B cell (primary cell): ENCODE results near the gene DCHS2. TPM values are rescaled to one million over a fixed set of nuclear protein-coding genes. Genes with fewer than 3 reads are reported as not detected.
A peak's percentile ranks its signal among the peaks of the same experiment; 100 is the strongest.

ENCODE experiments used
- ATAC-seq: fragments of 200-7000 bp; cut with Tn5 transposase; one replicate; pipeline ENCODE4 v1.10.0; 2021; ENCODE audit warnings: low read depth, mild to moderate bottlenecking, moderate number of reproducible peaks, moderate library complexity
- CTCF ChIA-PET: fragments of 350-600 bp; sonication (Branson Sonifier 250); formaldehyde crosslinking; loops from one replicate; lab custom pipeline; 2021; ENCODE audit warnings: antibody characterized with exemption, inconsistent platforms; lab: Charles Lee
- POLR2A ChIA-PET: fragments of 350-600 bp; sonication (Branson Sonifier 250); formaldehyde crosslinking; loops from one replicate; lab custom pipeline; 2021; ENCODE audit warnings: antibody characterized with exemption; lab: Charles Lee
- DNase-seq: peaks from one replicate; pipeline ENCODE4 v3.0.0; 2013
- H2AFZ ChIP-seq: 2 replicates; pipeline ENCODE4 v1.6.1; 2012; ENCODE audit warnings: mild to moderate bottlenecking, low read depth, low read length; ENCODE audit not compliant: insufficient read depth, poor library complexity, severe bottlenecking
- H3K27ac ChIP-seq, 2 donors: 1 replicate in 1 of 2; 2 replicates in 1 of 2; pipeline ENCODE4 v1.5.1; 2012 to 2013; ENCODE audit warnings: low read length in 2 of 2, mild to moderate bottlenecking in 2 of 2, moderate library complexity in 1 of 2
- H3K27me3 ChIP-seq, 4 experiments: fragments of 200-600 bp in 1 of 4; sonication (generic) in 1 of 4; replicated peaks in 1 of 4; 1 replicate in 2 of 4; 2 replicates in 2 of 4; pipeline versions ENCODE4 v1.6.1 to v1.7.0; 2013 to 2016; ENCODE audit warnings: low read length in 3 of 4, mild to moderate bottlenecking in 2 of 4, mixed read lengths in 1 of 4, moderate library complexity in 1 of 4; ENCODE audit not compliant: insufficient read depth in 4 of 4, control insufficient read depth in 3 of 4; ENCODE audit errors: control extremely low read depth in 1 of 4
- H3K36me3 ChIP-seq, 2 experiments: replicated peaks in 1 of 2; 1 replicate in 1 of 2; 2 replicates in 1 of 2; pipeline versions ENCODE4 v1.6.1 to v1.7.1; 2013; ENCODE audit warnings: low read length in 1 of 2; ENCODE audit not compliant: insufficient read depth in 2 of 2, control insufficient read depth in 1 of 2; ENCODE audit errors: control extremely low read depth in 1 of 2, extremely low read depth in 1 of 2
- H3K4me1 ChIP-seq, 2 donors: fragments of 200-600 bp in 1 of 2; sonication (generic) in 1 of 2; 1 replicate in 1 of 2; 2 replicates in 1 of 2; pipeline versions ENCODE4 v1.5.1 to v1.6.1; 2013 to 2017; ENCODE audit warnings: low read length in 2 of 2; ENCODE audit not compliant: control insufficient read depth in 2 of 2, insufficient read depth in 2 of 2
- H3K4me2 ChIP-seq: replicated peaks from 2 replicates; pipeline ENCODE3; 2012; ENCODE audit warnings: mild to moderate bottlenecking, low read depth, low read length; ENCODE audit not compliant: poor library complexity, severe bottlenecking
- H3K4me3 ChIP-seq, 5 experiments: fragments of 200-600 bp in 1 of 5; sonication (generic) in 1 of 5; 1 replicate in 3 of 5; 2 replicates in 2 of 5; pipeline versions ENCODE4 v1.5.1 to v1.7.0; 2011 to 2016; ENCODE audit warnings: low read length in 4 of 5, mild to moderate bottlenecking in 4 of 5, low read depth in 2 of 5, control low read depth in 1 of 5, moderate library complexity in 1 of 5; ENCODE audit not compliant: insufficient read depth in 1 of 5; ENCODE audit errors: control extremely low read depth in 1 of 5, extremely low read depth in 1 of 5
- H3K79me2 ChIP-seq: fragments of 200-600 bp; sonication (generic); one replicate; pipeline ENCODE4 v1.6.0; 2016; ENCODE audit warnings: low read length; ENCODE audit not compliant: control insufficient read depth, insufficient read depth
- H3K9ac ChIP-seq: fragments of 200-600 bp; sonication (generic); 2 replicates; pipeline ENCODE4 v1.6.1; 2017; ENCODE audit warnings: mild to moderate bottlenecking, low read length, moderate library complexity
- H3K9me3 ChIP-seq, 3 donors: one replicate each; pipeline versions ENCODE4 v1.6.1 to v1.7.1; 2013; ENCODE audit warnings: low read length in 2 of 3; ENCODE audit not compliant: control insufficient read depth in 2 of 3, insufficient read depth in 1 of 3; ENCODE audit errors: control extremely low read depth in 1 of 3
- H4K20me1 ChIP-seq: 2 replicates; pipeline ENCODE4 v1.6.0; 2012; ENCODE audit warnings: mild to moderate bottlenecking, low read length; ENCODE audit not compliant: insufficient read depth, control insufficient read depth, poor library complexity, severe bottlenecking
- H3K27ac Mint-ChIP-seq: one replicate; pipeline ENCODE4 v1.8.0; 2021; ENCODE audit warnings: mixed read lengths
- H3K27me3 Mint-ChIP-seq: one replicate; pipeline ENCODE4 v1.8.0; 2021; ENCODE audit warnings: mixed read lengths
- H3K4me1 Mint-ChIP-seq: one replicate; pipeline ENCODE4 v1.8.0; 2021; ENCODE audit warnings: mixed read lengths
- H3K4me3 Mint-ChIP-seq: one replicate; pipeline ENCODE4 v1.8.0; 2021; ENCODE audit warnings: mixed read lengths
- H3K9me3 Mint-ChIP-seq: one replicate; pipeline ENCODE4 v1.8.0; 2022; ENCODE audit warnings: mixed read lengths; ENCODE audit not compliant: insufficient read depth
- CTCF ChIP-seq: fragments of 200-600 bp; IDR thresholded peaks from one replicate; pipeline ENCODE4 v1.8.0; 2022; ENCODE audit warnings: antibody characterized with exemption, mild to moderate bottlenecking
- EZH2 ChIP-seq: IDR thresholded peaks from 2 replicates; pipeline ENCODE4 v1.6.1; 2012; ENCODE audit warnings: borderline replicate concordance, low read depth, mild to moderate bottlenecking, moderate library complexity, low read length; ENCODE audit not compliant: insufficient read depth, poor library complexity, severe bottlenecking
- WGBS: methylation state at CpG from one replicate; pipeline ENCODE4 v1.1.5; 2013; ENCODE audit warnings: missing lambda C conversion rate; ENCODE audit not compliant: insufficient coverage; 5-methylcytosine and 5-hydroxymethylcytosine counted together
- intact Hi-C: fragments of 100-400 bp; cut with micrococcal nuclease; formaldehyde crosslinking; loops from one replicate; pipeline ENCODE4 v1.10.0; 2022
- polyA plus RNA-seq: library from polyadenylated mRNA; depleted of rRNA; stranded (reverse); fragments of >200 nt; gene quantifications from 2 replicates; pipeline ENCODE4 v1.2.3, GENCODE V29; 2012
- total RNA-seq, 2 donors: library from RNA; stranded (reverse); fragments of 120-200 nt in 1 of 2; gene quantifications; 1 replicate in 1 of 2; 2 replicates in 1 of 2; pipeline versions ENCODE4 v1.2.3 to v1.2.4, GENCODE V29; 2013 to 2022

The DCHS2 gene
- total and polyA plus RNA-seq, 2 donors (not counting 1 experiment from before 2014, with no cell fraction given) = 0.02 to 0.06 TPM

GRCh38 chr4:154349829-154350228 lies 141.8 kb downstream of the DCHS2 start:
- H3K9me3 ChIP-seq = no peaks in the 10 kb centered on the region
- Mint-ChIP-seq H3K4me1 (peaks cover 1% of the 10 kb centered on the region), H3K9me3 (no peaks in the 10 kb centered on the region), H3K4me3 (no peak overlapping the region), H3K27ac (no peak overlapping the region), H3K27me3 (no peaks in the 10 kb centered on the region)
- H3K9ac ChIP-seq = no peak overlapping the region
- no peaks in the 10 kb centered on the region for H4K20me1 ChIP-seq
- ATAC-seq (no peak), DNase-seq (no peak)
- H3K36me3 ChIP-seq = no peaks in the 10 kb centered on the region
- H3K79me2 ChIP-seq = no peaks in the 10 kb centered on the region
- H3K4me1 ChIP-seq = no peaks in the 10 kb centered on the region
- 30% methylated on average over 2 of the region's 2 CpGs for WGBS
- H3K4me2 ChIP-seq = no peak overlapping the region
- H3K27me3 ChIP-seq = no peaks in the 10 kb centered on the region
- intact Hi-C loops = no loop called here
- no peak for TF ChIP-seq EZH2
- peak; percentile 39 for TF ChIP-seq CTCF
- no peak overlapping the region for H3K27ac ChIP-seq
- no peak overlapping the region for H2AFZ ChIP-seq
- H3K4me3 ChIP-seq = no peak overlapping the region
- ChIA-PET CTCF (interaction anchor here (0.9 to 1.5 kb wide), 3 partner anchors 11 to 19 kb away, joined by 3 to 4 read pairs (median 3); no protein-coding TSS in a partner anchor), POLR2A (no interaction called here)

GRCh38 chr4:154348657-154349056 lies 142.9 kb downstream of the DCHS2 start:
- no peak overlapping the region for H3K4me2 ChIP-seq
- H3K4me3 Mint-ChIP-seq = no peak overlapping the region
- intact Hi-C loops = no loop called here
- H3K4me1 ChIP-seq = no peaks in the 10 kb centered on the region
- no peaks in the 10 kb centered on the region for H3K27me3 ChIP-seq
- no peaks in the 10 kb centered on the region for H3K9me3 Mint-ChIP-seq
- 72% methylated on average over 2 of the region's 3 CpGs for WGBS
- H3K27me3 Mint-ChIP-seq = peaks cover 3% of the 10 kb centered on the region
- H3K9me3 ChIP-seq = no peaks in the 10 kb centered on the region
- no peak overlapping the region for H2AFZ ChIP-seq
- H3K79me2 ChIP-seq = no peaks in the 10 kb centered on the region
- no peak overlapping the region for H3K4me3 ChIP-seq
- POLR2A ChIA-PET = no interaction called here
- ATAC-seq (no peak), DNase-seq (no peak)
- no peak overlapping the region for H3K27ac ChIP-seq
- H3K9ac ChIP-seq = no peak overlapping the region
- CTCF ChIA-PET = interaction anchor here (0.6 to 1.5 kb wide), 2 partner anchors 18 to 65 kb away, joined by 3 to 4 read pairs; no protein-coding TSS in a partner anchor
- no peaks in the 10 kb centered on the region for H3K36me3 ChIP-seq
- TF ChIP-seq EZH2 (no peak), CTCF (no peak)
- H4K20me1 ChIP-seq = no peaks in the 10 kb centered on the region
- no peak overlapping the region for H3K27ac Mint-ChIP-seq
- peaks cover 1% of the 10 kb centered on the region for H3K4me1 Mint-ChIP-seq
